ENCODE data around the gene RASA3.

- TF ChIP-seq CTCF (IDR thresholded peaks at IDR 0.05), result no peak
- TF ChIP-seq ATF6 (CRISPR knock-in tag; IDR thresholded peaks at IDR 0.05), result no peak
- TF ChIP-seq NFYB (CRISPR knock-in tag; conservative IDR thresholded peaks at IDR 0.05; ENCODE audit: low read depth), result no peak
These were observed 42.5 kb downstream of the RASA3 start for GRCh38 chr13:114089751-114090400.
